Sigmoid colon (tissue), 7 donors: ENCODE measurements around the gene FITM1. TPM values are rescaled to one million over a fixed set of nuclear protein-coding genes. Genes with fewer than 3 reads are reported as not detected.
A peak's percentile ranks its signal among the peaks of the same experiment; 100 is the strongest.

Experiments
- DNase-seq: peaks from one replicate; pipeline ENCODE4 v3.0.0-alpha.2; 2019
- H3K27ac ChIP-seq, 4 donors: fragments of 200-600 bp; sonication (generic); one replicate each; pipeline ENCODE4 v1.5.1; 2016 to 2019; ENCODE audit warnings: mild to moderate bottlenecking in 1 of 4
- H3K27me3 ChIP-seq, 3 donors: fragments of 200-600 bp; sonication (generic); one replicate each; pipeline ENCODE4 v1.5.1; 2019; ENCODE audit warnings: mild to moderate bottlenecking in 1 of 3
- H3K36me3 ChIP-seq, 4 donors: fragments of 200-600 bp; sonication (generic); one replicate each; pipeline ENCODE4 v1.5.1; 2016 to 2019
- H3K4me1 ChIP-seq, 4 donors: fragments of 200-600 bp; sonication (generic); one replicate each; pipeline ENCODE4 v1.5.1; 2017 to 2019
- H3K4me3 ChIP-seq, 4 donors: fragments of 200-600 bp; sonication (generic); one replicate each; pipeline ENCODE4 v1.5.1; 2017 to 2019; ENCODE audit warnings: mild to moderate bottlenecking in 2 of 4, moderate library complexity in 1 of 4
- H3K9me3 ChIP-seq, 4 donors: fragments of 200-600 bp in 3 of 4; sonication (generic) in 3 of 4; one replicate each; pipeline versions ENCODE4 v1.5.1 to v1.6.1; 2013 to 2019
- CTCF ChIP-seq, 4 experiments: fragments of 450-650 bp in 3 of 4; fragments of 200-600 bp in 1 of 4; IDR thresholded peaks; one replicate each; pipeline ENCODE4 v1.5.1; 2016 to 2019; ENCODE audit warnings: antibody characterized with exemption in 4 of 4, mild to moderate bottlenecking in 3 of 4, moderate library complexity in 2 of 4
- EP300 ChIP-seq, 4 donors: sonication (generic); formaldehyde crosslinking; IDR thresholded peaks; one replicate each; pipeline ENCODE4 v1.6.1; 2017; ENCODE audit warnings: antibody characterized with exemption in 4 of 4
- POLR2A ChIP-seq, 2 donors: fragments of 450-650 bp; IDR thresholded peaks; one replicate each; pipeline ENCODE4 v1.6.1; 2016; ENCODE audit warnings: antibody characterized with exemption in 2 of 2, mild to moderate bottlenecking in 2 of 2, moderate library complexity in 2 of 2
- POLR2AphosphoS5 ChIP-seq, 4 donors: sonication (generic); formaldehyde crosslinking; IDR thresholded peaks; one replicate each; pipeline ENCODE4 v1.6.1; 2017; ENCODE audit warnings: antibody characterized with exemption in 4 of 4
- WGBS, 2 donors: extraction: QIAGEN DNeasy Blood & Tissue Kit; methylation state at CpG; one replicate each; pipeline ENCODE4 v1.1.7; 2013; 5-methylcytosine and 5-hydroxymethylcytosine counted together
- intact Hi-C: fragments of 100-400 bp; cut with DNase I; formaldehyde crosslinking; loops from one replicate; pipeline ENCODE4 v1.15.1; 2023
- polyA plus RNA-seq, 3 donors: library from polyadenylated mRNA; stranded (reverse); fragments of 200-250 nt; gene quantifications; one replicate each; pipeline ENCODE4 v1.2.3, GENCODE V29; 2013
- total RNA-seq, 4 donors: library from RNA; depleted of rRNA; stranded (reverse); fragments of >200 nt; gene quantifications; one replicate each; pipeline ENCODE4 v1.1.0, GENCODE V29; 2016
- donor health status: healthy with polysubstance abuse.
- donor health status: Bipolar disorder and iron deficiency.
- donor health status: healthy.

FITM1 gene
- total and polyA plus RNA-seq, 7 donors: 0.33 to 1.8 TPM; not detected in 5

- Histone ChIP-seq H3K4me3 (no peak overlapping the region), H3K36me3 (no peaks in the 10 kb centered on the region), H3K27ac (peak overlapping the region in 2 of 4 donors; percentile 25 to 27), H3K27me3 (no peaks in the 10 kb centered on the region), H3K9me3 (no peaks in the 10 kb centered on the region), H3K4me1 (peaks cover 0 to 7% (median 4%) of the 10 kb centered on the region in 4 donors)
- 71 to 73% methylated on average over 7 of the region's 7 CpGs for WGBS, 2 donors
- intact Hi-C loops: no loop called here
- TF ChIP-seq CTCF (IDR thresholded peaks at IDR 0.05) (no peak), EP300 (IDR thresholded peaks at IDR 0.05) (no peak), POLR2A (IDR thresholded peaks at IDR 0.05) (no peak), POLR2AphosphoS5 (IDR thresholded peaks at IDR 0.05) (no peak)
- DNase-seq: no peak
Measured at GRCh38 chr14:24130717-24131548, 474 bp downstream of the FITM1 start.

GRCh38 chr14:24131549-24131966 is 1.1 kb downstream of the FITM1 start:
- DNase-seq: no peak
- TF ChIP-seq EP300 (IDR thresholded peaks at IDR 0.05): no peak
- TF ChIP-seq POLR2A (IDR thresholded peaks at IDR 0.05): no peak
- TF ChIP-seq POLR2AphosphoS5 (IDR thresholded peaks at IDR 0.05): no peak
- no peak for TF ChIP-seq CTCF (IDR thresholded peaks at IDR 0.05)
- Histone ChIP-seq H3K4me3 (no peak overlapping the region), H3K4me1 (peaks cover 0 to 11% (median 6%) of the 10 kb centered on the region in 4 donors), H3K27ac (peak overlapping the region in 2 of 4 donors; percentile 25 to 27), H3K36me3 (no peaks in the 10 kb centered on the region), H3K27me3 (no peaks in the 10 kb centered on the region), H3K9me3 (no peaks in the 10 kb centered on the region)
- 92% methylated on average over 15 of the region's 15 CpGs for WGBS, 2 donors
- intact Hi-C loops: no loop called here

GRCh38 chr14:24132061-24132685 is 1.7 kb downstream of the FITM1 start:
- Histone ChIP-seq H3K9me3 (no peaks in the 10 kb centered on the region), H3K27ac (peak overlapping the region in 1 of 4 donors; percentile 25), H3K4me3 (no peak overlapping the region), H3K36me3 (no peaks in the 10 kb centered on the region), H3K27me3 (no peaks in the 10 kb centered on the region), H3K4me1 (peaks cover 0 to 17% (median 12%) of the 10 kb centered on the region in 4 donors)
- 49 to 79% methylated on average over 24 of the region's 24 CpGs for WGBS, 2 donors
- no peak for TF ChIP-seq EP300 (IDR thresholded peaks at IDR 0.05)
- no peak for TF ChIP-seq CTCF (IDR thresholded peaks at IDR 0.05)
- no peak for TF ChIP-seq POLR2A (IDR thresholded peaks at IDR 0.05)
- no peak for TF ChIP-seq POLR2AphosphoS5 (IDR thresholded peaks at IDR 0.05)
- intact Hi-C loops: no loop called here
- DNase-seq: no peak

GRCh38 chr14:24132976-24133375 is 2.5 kb downstream of the FITM1 start:
- no peak overlapping the region for H3K27ac ChIP-seq
- intact Hi-C loops: no loop called here
- TF ChIP-seq CTCF (IDR thresholded peaks at IDR 0.05): no peak
- no peak for TF ChIP-seq POLR2AphosphoS5 (IDR thresholded peaks at IDR 0.05)
- no peaks in the 10 kb centered on the region for H3K27me3 ChIP-seq
- 94% methylated on average over 2 of the region's 2 CpGs for WGBS, 2 donors
- DNase-seq: no peak
- no peak overlapping the region for H3K4me3 ChIP-seq
- H3K36me3 ChIP-seq: peaks cover under 1 to 6% (median 4%) of the 10 kb centered on the region in 4 donors
- no peaks in the 10 kb centered on the region for H3K9me3 ChIP-seq
- peaks cover 0 to 21% (median 19%) of the 10 kb centered on the region in 4 donors for H3K4me1 ChIP-seq
